ENCODE measurements around the gene SYNJ2.
"Not testable (repeated sequence)": the region's sequence is repeated elsewhere in the genome, so short reads cannot be mapped to it uniquely, and the experiment has no call there.

SYNJ2 gene

DNA sequence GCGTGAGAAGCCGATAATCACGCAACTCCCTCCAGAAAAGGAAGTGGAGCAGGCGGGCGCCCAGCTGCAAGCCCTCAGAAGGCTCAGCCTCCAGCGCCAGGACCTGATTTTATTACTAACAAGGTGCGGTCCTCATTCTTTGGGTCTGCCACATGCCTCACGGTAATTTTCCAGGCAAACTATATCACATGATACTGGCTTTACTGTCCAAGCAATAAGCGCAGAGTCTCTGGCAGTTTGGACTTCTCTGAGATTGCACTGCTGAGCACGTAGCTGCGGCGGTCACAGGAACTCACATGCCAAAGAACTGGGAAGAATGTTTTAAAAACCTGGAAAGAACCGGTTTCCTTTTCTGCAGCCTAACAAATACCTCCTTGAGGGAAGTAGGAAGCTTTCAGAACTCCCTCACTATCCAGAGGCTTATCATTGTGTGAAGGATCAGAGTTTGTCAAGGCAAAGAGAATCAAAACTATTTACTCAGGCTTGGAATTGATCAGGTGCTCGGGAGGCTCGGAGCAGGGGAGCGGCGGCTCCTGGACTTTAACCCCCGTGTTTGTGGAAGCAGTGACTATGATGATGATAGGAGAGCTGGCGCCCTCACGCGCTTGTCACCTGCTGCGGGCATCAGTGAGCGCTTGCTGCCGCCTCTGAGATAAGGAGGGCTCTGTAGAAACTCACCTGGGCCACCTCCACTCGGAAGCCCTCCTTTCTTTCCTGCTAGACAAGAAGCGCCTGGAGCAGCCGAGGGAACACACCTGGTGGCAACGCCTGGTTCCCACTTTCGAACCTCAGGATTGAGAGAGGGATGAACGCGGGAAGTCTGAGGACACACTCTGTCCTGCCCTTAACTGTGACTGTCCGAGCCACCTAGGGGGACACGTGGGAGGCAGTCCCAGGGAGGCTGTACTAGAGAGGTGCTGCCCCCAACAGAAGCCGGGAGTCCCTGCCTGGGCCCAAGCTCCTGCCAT, 27.2 kb upstream of the SYNJ2 start:
- no peak for DNase-seq

DNA sequence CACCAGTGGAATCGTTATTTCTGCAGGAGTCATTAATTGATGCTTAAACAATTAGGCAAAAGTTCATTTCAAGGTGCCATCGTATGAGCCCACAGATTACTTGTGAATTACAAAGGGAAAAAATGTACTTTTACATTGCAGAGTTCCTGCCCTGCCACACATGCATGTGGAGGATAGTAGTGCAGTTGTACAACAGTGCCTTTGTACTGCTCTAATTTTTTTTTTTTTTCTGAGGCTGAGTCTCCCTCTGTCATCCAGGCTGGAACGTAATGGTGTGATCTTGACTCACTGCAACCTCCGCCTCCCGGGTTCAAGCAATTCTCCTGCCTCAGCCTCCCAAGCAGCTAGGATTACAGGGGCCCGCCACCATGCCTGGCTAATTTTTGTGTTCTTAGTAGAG, 26.0 kb upstream of the SYNJ2 start:
- no peak for DNase-seq

DNA sequence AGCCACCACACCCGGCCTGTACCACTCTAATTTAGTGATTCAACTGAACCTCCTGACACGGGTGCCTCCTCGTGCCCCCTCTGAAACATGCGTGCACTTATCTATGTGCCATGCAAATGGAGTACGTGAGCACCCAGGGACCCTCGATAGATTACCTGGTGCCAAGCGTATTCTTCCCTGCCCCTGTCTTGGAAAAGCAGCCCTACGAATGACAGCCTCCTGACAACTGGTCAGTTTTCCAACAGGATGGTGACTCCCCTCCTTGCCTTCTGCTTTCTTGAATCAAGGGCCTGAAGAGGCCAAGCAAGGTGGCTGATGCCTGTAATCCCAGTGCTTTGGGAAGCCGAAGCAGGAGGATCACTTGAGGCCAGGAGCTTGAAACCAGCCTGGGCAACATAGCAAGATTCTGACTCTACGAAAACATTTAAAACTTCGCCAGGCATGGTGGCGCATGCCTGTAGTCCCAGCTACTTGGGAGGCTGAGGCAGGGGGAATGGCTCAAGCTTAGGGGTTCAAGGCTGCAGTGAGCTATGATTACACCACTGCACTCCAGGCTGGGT, 25.4 kb upstream of the SYNJ2 start:
- DNase-seq, result no peak

DNA sequence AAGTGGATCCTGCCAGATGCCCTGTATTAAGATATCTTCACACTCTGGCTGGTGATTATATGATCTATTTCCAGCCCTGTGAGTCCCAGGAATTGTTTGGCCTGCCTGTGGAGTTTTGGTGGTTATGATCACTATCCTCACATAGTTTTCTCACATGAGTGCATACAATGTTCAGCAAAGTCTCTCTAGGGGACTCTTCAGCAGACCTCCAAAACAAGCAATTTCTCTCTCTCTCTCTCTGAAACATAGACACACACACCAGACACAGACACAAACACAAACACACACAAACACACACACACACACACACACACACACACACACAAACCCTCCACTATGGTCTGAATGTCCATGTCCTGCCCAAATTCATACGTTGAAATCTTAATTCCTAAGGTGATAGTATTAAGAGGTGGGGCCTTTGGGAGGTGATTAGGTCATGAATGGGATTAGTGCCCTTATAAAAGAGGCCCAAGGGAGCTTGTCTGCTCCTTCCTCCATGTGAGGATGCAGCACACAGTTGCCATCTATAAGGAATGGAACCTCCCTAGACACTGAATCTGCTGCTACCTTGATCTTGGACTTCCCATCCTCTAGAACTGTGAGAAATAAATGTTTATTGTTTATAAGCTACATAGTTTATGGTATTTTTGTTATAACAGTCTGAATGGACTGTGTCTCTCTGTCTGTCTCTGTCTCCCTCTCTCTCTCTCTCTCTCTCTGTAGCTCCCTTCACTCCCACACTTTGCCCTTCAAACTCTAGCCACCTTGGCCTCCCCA, 22.0 kb upstream of the SYNJ2 start:
- DNase-seq, result no peak

DNA sequence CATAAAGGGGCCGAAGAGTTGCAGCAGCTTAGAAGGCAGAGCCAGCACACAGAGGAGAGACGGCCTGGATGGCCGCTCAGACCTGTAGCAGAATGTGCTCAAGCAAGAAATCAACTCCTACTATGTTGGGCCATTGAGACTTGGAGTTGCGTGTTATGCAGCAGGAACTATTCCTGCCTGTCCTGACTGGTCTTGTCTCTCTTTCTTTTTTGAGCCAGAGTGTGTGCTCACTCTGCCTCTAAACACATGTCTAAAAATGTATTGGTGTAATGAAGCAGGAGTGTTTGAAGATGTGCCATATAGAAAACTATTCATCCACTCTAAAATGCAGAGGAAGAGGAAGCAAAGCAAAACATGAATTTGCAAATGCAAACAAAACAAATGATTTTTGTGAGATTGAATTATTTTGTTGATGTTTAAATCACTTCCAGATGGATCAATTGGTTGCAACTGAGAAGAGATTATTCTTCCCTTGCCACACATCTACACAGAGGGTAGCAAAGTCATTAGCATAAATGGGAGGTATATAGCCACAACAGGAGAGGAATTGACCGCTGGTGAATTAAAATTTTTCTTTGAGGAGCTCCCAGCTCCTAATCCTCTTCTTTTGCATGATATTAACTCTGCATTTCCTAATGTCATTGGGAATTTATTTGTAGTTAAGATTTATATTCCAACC, 20.4 kb upstream of the SYNJ2 start:
- DNase-seq, result no peak

DNA sequence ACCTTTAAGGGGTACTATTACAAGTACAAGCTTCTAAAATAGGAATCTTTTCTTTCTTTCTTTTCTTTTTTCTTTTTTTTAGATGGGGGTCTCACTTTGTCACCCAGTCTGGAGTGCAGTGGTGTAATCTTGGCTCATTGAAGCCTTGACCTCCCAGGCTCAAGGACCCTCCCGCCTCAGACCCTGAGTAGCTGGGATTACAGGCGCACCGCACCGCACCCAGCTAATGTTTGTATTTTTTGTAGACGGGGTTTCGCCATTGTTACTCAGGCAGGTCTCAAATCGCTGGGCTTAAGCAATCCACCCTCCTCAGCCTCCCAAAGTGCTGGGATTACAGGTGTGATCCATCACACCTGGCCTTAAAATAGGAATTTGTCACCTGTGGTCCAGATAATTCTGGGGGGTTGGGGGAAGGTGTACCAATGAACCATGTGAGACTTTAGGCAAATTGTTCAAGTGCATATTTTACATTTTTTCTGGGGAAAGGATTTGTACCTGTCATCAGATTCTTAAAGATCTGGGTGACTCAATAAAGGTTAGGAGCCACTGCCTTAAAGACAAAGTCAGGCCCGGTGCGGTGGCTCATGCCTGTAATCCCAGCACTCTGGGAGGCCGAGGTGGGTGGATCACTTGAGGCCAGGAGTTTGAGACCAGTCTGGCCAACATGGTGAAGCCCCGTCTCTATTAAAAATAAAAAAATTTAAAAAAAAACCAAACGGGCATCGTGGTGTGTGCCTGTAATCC, 19.7 kb upstream of the SYNJ2 start:
- DNase-seq, result no peak

DNA sequence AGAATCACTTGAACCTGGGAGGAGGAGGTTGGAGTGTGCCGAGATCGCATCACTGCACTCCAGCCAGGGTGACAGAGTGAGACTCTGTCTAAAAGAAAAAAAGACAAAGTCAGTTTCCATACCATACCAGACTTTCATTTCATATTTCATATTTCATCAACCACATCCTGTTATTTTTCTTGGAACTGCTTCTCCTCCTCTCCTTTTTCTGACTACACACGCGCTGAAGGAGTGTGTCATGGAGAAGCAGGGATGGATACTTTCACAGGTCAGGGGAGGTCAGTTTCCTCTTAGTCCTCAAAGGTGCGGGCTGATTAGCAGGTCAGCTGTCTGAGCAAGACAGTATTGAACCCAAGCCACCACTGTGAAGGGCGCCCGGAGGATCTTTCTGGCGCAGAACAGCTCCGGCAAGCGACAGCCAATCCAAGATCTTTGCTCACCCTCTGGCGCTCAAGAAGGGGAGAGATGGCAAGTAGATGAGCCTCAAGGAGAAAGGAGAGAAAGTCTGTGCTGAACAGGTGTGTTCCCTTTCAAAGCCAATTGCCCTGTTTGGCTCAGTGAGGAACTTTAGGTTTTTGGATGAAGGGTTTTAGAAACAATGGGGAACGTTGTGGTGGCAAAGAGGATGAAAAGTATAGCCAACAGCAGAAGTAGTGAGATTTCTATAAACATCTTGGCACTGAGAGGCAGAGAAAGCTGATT, 18.9 kb upstream of the SYNJ2 start:
- DNase-seq, result no peak

DNA sequence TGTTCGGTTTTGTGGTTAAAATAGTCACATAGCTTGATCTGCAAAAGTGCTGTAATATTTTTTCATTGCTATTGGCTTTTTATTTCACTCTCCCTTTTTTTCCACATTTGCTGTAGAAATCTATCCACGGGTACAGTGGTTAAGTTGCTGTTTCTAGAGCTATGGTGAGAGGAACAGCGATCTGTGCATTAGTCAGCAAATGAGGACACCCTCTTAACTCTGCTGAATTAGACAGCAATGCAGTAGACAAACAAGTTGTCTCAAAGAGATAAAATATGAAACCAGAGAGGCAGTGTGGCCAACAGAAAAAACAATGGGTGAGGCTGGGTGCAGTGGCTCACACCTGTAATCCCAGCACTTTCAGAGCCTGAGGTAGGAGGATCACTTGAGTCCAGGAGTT, 17.6 kb upstream of the SYNJ2 start:
- no peak for DNase-seq

DNA sequence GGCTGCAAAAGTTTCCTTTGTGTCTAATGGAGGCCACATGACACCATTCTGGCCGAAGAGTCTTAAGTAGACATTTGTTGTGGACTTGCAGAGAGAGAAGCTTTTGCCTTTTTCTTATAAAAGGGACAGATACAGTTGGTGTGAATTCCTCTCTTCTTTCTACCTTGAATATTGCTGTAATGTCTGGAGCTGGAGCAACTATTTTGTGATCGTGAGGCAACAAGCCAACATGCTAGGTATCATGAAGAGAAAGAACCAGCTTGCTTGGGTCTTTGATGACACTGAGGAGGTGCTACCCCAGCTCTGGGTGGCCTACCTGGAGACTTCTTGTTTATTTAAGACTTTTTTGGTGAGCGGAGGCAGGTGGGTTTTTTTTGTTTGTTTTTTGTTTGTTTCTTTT, 16.3 kb upstream of the SYNJ2 start:
- DNase-seq, result no peak

DNA sequence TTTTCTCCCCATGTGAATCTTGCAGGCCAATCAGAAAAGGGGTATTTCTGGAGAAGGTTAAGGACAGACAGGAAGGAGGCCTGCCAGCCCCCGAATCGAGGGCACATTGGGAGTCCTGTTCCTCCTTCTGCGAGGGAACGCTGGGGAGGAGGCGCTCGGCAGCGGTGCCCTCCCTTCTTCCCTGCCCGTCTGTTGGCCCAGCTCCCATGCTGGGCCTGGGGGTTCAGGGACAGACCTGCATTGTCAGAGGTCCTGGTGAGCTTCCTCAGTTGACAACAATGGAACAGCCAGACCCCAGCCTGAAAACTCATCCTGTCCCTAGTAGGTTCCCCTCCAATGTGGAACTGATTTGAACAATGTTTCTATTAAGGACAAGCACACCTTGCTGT, 15.1 kb upstream of the SYNJ2 start:
- no peak for DNase-seq

DNA sequence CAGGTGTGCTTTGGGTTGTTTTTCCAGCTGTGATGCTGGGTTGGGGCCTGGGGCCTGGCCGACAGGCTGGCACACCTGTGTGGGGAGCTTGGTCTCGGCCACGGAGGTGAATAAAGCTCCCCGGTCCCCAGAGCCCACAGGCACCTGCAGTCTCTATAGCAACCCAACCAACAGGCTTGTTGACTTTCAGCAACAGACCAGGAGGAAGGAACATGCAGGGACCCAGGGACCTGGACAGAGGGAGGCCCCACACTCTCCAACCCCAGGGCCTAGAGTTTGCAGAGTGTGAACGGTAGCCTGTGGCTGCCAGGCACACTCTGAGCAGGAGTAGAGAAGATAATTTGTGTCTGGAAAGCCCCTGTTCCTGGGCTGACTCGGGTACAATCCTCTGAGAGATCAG, 14.6 kb upstream of the SYNJ2 start:
- no peak for DNase-seq

DNA sequence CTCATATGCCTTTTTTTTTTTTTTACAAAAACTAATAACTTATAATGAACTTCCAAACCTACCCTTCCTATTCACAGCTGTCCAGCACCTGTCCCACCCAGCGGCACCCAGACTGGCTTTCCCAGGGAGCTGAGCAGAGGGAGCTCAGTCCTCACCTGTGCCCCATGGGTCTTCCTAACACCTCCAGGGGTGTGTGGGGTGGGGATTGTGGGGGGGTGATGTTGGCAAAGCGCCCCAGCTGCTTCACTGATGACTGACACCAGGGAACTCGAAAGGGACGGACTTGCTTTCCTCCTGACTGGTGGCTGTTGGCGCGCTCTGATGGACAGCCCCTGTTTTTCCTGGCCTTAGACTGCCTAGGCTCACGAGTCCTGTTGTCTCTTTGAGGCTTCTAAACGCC, 14.2 kb upstream of the SYNJ2 start:
- DNase-seq, result no peak

DNA sequence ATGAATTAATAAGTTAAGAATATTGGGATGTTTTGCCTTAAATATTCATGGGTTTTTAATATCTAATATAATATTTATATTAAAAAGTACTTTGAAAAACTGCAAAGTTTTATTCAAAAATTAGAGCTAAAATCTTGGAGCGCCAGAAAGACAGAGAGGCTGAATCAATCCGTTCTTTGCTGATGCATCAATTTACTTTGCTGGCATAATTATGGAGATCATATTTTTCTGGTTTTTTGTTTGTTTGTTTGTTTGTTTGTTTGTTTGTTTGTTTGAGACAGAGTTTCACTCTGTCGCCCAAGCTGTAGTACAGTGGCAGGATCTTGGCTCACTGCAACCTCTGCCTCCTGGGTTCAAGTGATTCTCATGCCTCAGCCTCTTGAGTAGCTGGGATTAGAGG, 9.5 kb upstream of the SYNJ2 start:
- not testable (repeated sequence) for DNase-seq

DNA sequence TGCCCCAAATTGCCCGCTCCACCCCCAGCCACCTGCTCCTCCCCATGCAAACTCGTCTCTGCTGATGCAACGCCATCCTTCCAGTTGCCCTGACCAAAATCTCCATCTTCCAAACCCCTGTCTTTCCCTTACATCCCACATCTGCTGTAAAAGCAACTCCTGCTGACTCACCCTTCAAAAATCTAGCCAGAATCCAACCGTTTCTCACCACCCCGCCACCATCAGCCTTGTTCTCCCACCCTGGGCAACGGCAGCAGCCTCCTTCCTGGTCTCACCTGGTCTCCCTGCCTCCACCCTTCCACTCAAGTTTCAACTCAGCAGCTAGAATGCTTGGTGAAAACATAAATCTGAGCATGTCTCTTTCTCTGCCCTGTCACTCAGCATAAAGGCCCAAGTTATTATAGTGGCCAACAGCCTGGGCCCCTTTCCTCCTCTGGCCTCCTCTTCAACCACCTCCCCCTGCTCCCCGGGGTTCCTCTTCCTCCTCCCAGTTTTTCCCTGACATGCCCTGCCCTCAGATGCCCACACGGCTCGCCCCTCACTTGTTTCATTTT, 7.2 kb upstream of the SYNJ2 start:
- no peak for DNase-seq

DNA sequence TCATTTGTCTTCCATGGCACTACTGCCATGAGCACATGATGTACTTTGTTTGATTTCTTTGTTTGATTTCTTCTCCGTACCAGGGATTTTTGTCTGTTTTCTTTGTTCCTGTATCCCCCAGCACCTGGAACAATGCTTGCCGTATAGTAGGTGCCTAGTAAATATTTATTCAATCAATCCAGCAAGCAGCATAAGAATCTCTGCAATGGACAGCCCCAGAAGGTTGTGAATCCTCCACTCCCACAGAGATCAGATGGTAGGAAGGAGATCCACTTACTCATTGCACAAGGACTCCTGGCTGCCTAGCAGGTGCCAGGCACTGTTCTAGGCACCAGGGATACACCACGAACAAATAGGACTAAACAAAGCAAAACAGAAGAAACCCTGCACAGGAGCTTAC, 6.7 kb upstream of the SYNJ2 start:
- DNase-seq, result no peak

DNA sequence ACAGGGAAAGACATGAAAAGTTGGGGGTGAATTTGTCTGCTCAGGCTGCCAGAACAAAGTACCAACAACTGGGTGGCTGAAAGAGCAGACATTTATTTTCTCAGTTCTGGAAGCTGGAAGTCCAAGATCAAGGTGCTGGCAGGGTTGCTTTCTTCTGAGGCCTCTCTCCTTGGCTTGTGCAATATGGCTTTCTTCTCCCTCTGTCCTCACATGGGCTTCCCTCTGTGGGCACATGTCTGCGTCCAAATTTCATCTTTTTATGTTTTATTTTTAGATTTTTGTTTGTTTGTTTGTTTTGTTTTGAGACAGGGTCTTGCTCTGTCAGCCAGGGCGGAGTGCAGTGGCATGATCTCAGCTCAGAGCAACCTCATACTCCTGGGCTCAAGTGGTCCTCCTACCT, 6.2 kb upstream of the SYNJ2 start:
- DNase-seq, result no peak

DNA sequence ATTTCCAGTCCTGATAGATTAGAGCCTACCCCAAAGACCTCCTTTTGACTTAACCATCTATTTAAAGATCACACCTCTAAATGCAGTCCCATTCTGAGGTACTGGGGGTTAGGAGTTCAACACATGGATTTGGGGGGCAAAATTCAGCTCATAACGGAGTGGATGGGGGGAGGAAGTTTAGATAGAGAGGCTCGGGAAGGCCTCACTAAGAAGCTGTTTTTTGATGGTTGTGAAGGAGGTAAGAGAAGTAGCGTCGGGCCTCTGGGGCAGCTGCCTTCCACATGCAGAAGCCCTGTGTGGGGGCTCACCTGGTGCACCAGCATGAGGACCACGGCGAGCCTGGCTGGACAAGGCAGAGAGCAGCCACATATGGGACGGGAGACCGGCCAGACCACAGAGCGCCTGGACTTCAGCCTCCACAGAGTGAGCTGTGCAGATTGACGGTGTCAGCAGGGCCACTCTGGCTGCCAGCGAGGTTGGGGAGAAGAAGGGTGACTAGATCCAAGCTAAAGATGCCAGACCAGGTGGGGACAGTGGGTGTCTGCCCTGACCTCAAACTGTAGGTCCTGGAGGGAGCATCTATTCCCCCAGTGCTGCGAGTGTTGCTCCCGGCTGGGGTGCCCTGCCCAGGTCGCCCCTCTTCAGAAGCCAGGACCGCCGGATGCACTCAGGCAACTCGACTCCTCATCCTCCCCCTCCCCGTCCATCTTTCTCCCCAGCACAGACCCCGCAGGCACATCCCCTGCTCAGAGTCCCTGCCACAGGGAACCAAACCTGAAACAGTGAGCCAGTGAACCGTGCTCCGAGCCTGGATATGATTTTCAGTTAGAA, 5.1 kb upstream of the SYNJ2 start:
- peak in 1 of 2 experiments; percentile 45 for DNase-seq

DNA sequence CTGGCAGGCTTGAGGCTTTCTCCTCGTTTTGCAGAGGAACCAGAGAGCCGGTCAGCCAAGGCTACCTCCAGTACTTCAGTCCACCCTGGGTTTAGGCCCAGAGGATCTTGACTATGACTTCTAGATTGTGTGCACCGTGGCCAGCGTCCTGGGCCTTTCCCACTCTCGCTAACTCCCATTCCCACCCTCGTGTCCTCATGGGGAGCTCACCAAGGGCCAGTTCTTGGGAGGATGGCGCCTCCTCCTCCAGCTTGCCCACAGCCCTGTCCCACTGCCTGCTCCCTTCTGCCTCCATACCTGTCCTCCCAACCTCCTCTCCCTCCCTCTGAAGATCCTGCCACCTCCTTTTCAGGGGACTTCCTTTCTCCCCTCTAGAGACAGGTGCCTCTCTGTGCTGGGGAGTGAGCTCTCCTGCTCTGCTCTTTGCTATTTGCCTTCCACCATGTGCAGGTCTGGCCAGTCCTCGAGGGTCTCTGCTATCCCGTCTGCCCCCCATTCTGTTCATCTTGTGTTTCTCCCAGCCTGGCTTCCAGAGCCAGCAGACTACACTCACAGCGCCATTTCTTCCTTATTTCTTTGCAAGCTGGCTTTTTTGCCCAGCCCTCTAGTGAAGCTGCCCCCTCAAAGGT, 4.4 kb upstream of the SYNJ2 start:
- DNase-seq, result no peak

DNA sequence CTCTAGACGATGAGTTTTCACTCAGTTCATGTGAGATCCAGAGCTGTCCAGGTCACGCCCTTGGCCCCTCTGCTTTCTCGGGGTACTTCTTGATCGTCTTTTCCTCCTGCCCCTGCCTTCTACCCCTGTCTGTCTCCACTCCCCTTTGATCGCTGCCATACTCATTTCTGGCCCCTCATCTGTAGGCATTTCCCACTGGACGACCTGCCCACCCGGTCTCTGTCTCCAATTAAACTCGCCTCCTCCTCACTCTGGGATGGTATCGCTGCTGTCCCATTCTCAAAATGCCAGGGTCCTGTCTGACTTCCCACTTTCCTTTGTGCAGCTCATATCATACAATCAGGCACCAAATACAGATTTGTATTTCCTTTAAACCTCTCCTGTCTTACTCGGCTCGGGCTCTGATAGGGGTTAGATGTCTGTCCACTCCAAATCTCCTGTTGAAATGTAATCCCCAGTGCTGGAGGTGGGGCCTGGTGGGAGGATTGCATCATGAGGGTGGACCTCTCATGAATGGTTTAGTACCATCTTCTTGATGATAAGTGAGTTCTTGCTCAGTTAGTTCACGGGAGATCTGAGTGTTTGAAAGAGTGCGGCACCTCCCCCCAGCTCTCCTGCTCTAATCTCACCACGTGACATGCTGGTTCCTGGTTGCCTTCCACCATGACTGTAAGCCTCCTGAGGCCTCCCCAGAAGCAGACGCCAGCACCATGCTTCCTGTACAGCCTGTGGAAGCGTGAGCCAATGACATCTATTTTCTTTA, 3.5 kb upstream of the SYNJ2 start:
- no peak for DNase-seq
